K562 (cell line): ENCODE results near the gene WAS. TPM values are rescaled to one million over a fixed set of nuclear protein-coding genes. Genes with fewer than 3 reads are reported as not detected.

Experiments
- ARNT ChIP-seq, 2 experiments: fragments of 450-650 bp; IDR thresholded peaks; 2 replicates each; pipeline ENCODE4 v1.6.1; 2016; ENCODE audit warnings: mild to moderate bottlenecking in 1 of 2
- CHD4 ChIP-seq: fragments of 200-600 bp; sonication (generic); IDR thresholded peaks from 3 replicates; pipeline ENCODE4 v1.6.1; 2012; ENCODE audit warnings: low read depth, mild to moderate bottlenecking, mixed read lengths, low read length, inconsistent platforms; ENCODE audit not compliant: insufficient read depth, insufficient replicate concordance, poor library complexity, severe bottlenecking
- ETV1 ChIP-seq: fragments of 450-650 bp; conservative IDR thresholded peaks from 2 replicates; pipeline ENCODE4 v1.6.1; 2016; ENCODE audit warnings: missing genetic modification characterization, control low read depth, low read depth, missing compliant biosample characterization
- FOS ChIP-seq: IDR thresholded peaks from 3 replicates; pipeline ENCODE4 v1.6.1; 2011; ENCODE audit not compliant: insufficient read length; ENCODE audit errors: extremely low read depth
- LEF1 ChIP-seq: fragments of 450-650 bp; IDR thresholded peaks from 2 replicates; pipeline ENCODE4 v1.6.1; 2016; ENCODE audit warnings: mild to moderate bottlenecking
- MIER1 ChIP-seq: fragments of 450-650 bp; IDR thresholded peaks from 2 replicates; pipeline ENCODE4 v1.6.1; 2016; ENCODE audit warnings: antibody characterized with exemption, mild to moderate bottlenecking, low read depth
- NCOA6 ChIP-seq: fragments of 450-650 bp; IDR thresholded peaks from 2 replicates; pipeline ENCODE4 v1.6.1; 2017; ENCODE audit warnings: mild to moderate bottlenecking
- OTX1 ChIP-seq: fragments of 450-650 bp; formaldehyde crosslinking; IDR thresholded peaks from 2 replicates; pipeline ENCODE4 v1.4.0; 2022; ENCODE audit warnings: mild to moderate bottlenecking
- PTTG1 ChIP-seq: fragments of 450-650 bp; IDR thresholded peaks from 2 replicates; pipeline ENCODE4 v1.6.1; 2016; ENCODE audit warnings: low read depth, mild to moderate bottlenecking, missing genetic modification characterization, missing compliant biosample characterization
- ZNF174 ChIP-seq: fragments of 250-450 bp; sonication (Bioruptor Pico); IDR thresholded peaks from 2 replicates; pipeline ENCODE4 v1.4.0; 2020; ENCODE audit warnings: mild to moderate bottlenecking
- ZNF57 ChIP-seq: fragments of 450-650 bp; formaldehyde crosslinking; IDR thresholded peaks from 2 replicates; pipeline ENCODE4 v1.4.0; 2020; ENCODE audit warnings: mild to moderate bottlenecking, moderate library complexity
- polyA plus RNA-seq, 8 experiments: library from polyadenylated mRNA; depleted of rRNA in 4 of 8; stranded (reverse) in 5 of 8; unstranded in 3 of 8; fragments of >200 nt; fragmentation: Nextera tagmentation in 2 of 8; fragmentation: Illumina TruSeq in 1 of 8; extraction: Ambion mirVana in 2 of 8; extraction: Trizol in 1 of 8; gene quantifications; 2 replicates each; pipeline versions ENCODE4 v1.2.1 to v1.2.3, GENCODE V29; 2011 to 2014; ENCODE audit warnings: inconsistent platforms in 1 of 8, missing spikeins in 1 of 8
- total RNA-seq, 7 experiments: library from RNA; depleted of rRNA in 6 of 7; stranded (reverse); fragments of >200 nt in 6 of 7; fragmentation: Illumina TruSeq in 2 of 7; extraction: Trizol in 2 of 7; gene quantifications; 2 replicates each; pipeline versions ENCODE4 v1.2.1 to v1.2.3, GENCODE V29; 2011 to 2021; ENCODE audit warnings: low replicate concordance in 1 of 7
- TF ChIP-seq, protein P1 (sequence below): fragments of 450-650 bp; IDR thresholded peaks from 2 replicates; pipeline ENCODE4 v1.6.1; 2016; ENCODE audit warnings: missing biosample characterization, missing genetic modification characterization
- TF ChIP-seq, protein P2 (sequence below), 3 experiments: IDR thresholded peaks in 2 of 3; conservative IDR thresholded peaks in 1 of 3; 2 replicates each; pipeline ENCODE4 v1.5.1; 2011 to 2012; ENCODE audit warnings: low read length in 3 of 3, mild to moderate bottlenecking in 3 of 3, control low read depth in 2 of 3, improper control_type of control experiment in 1 of 3, inconsistent platforms in 1 of 3, low read depth in 1 of 3, mixed read lengths in 1 of 3, moderate library complexity in 1 of 3; ENCODE audit not compliant: insufficient read depth in 2 of 3
- TF ChIP-seq, protein P3 (sequence below): sonication (generic); formaldehyde crosslinking; IDR thresholded peaks from 2 replicates; pipeline ENCODE4 v1.8.0; 2022; ENCODE audit warnings: missing genetic modification reagents, mild to moderate bottlenecking, borderline replicate concordance
- TF ChIP-seq, protein P4 (sequence below): fragments of 450-650 bp; formaldehyde crosslinking; IDR thresholded peaks from 2 replicates; pipeline ENCODE4 v1.4.0; 2020; ENCODE audit warnings: mild to moderate bottlenecking, moderate library complexity
- TF ChIP-seq, protein P5 (sequence below): fragments of 450-650 bp; conservative IDR thresholded peaks from 2 replicates; pipeline ENCODE4 v1.6.1; 2016; ENCODE audit warnings: missing genetic modification characterization, low read depth, mild to moderate bottlenecking, missing compliant biosample characterization, moderate library complexity
- TF ChIP-seq, protein P6 (sequence below): sonication (generic); formaldehyde crosslinking; IDR thresholded peaks from 2 replicates; pipeline ENCODE4 v1.8.1; 2022; ENCODE audit warnings: missing genetic modification reagents
- TF ChIP-seq, protein P7 (sequence below): fragments of 450-650 bp; IDR thresholded peaks from 2 replicates; pipeline ENCODE4 v1.6.1; 2016; ENCODE audit warnings: low read depth, mild to moderate bottlenecking, moderate library complexity

The WAS gene
- total and polyA plus RNA-seq, 9 of the 15 experiments (the other 6 are each of a cell fraction or from before 2014, with no cell fraction given) = 0.11 to 16.1 (median 3.8) TPM

DNA sequence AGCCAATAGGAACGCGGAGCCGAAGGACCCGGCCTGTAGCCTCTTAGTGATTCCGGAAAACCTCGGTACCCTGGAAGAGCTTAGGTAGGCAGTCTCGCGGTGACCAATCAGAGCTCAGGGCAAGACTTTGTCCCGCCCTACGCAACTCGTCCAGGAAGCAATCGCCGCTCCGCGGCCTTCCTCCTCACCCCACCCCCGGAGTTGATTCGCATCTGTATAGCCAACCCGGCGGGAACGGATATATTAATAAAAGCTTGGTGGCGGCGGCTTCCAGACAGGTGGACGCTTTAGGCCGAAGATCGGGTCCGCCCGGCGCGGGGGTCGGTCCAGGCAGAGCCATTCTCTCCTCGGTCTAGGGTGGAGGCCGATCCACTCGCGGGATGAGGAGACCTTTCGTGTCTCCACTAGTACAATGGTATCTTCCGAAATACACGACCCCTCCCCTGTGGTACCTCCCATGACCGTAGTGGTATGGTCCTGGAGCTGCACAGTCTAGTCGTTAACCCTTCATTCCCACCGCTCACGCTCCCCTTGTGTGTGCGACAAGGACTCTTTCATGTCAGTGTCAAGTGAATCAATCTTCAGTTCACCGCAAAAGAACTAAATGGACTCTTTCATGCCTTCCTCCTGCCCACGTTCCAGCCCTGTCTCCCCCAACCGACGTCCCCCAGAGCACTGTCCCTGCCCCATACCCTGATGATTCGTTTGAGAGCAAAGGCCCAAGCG, 53.8 kb downstream of the WAS start (continued):
- TF ChIP-seq, protein P1, sequence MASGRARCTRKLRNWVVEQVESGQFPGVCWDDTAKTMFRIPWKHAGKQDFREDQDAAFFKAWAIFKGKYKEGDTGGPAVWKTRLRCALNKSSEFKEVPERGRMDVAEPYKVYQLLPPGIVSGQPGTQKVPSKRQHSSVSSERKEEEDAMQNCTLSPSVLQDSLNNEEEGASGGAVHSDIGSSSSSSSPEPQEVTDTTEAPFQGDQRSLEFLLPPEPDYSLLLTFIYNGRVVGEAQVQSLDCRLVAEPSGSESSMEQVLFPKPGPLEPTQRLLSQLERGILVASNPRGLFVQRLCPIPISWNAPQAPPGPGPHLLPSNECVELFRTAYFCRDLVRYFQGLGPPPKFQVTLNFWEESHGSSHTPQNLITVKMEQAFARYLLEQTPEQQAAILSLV (tag) = no peak
- TF ChIP-seq LEF1 = peak; percentile 47; the same call in 1 of the 2 replicates
- TF ChIP-seq FOS = peak; percentile 94
- TF ChIP-seq CHD4 = no peak
- no peak for TF ChIP-seq ZNF174 (CRISPR knock-in tag)
- TF ChIP-seq, protein P2, sequence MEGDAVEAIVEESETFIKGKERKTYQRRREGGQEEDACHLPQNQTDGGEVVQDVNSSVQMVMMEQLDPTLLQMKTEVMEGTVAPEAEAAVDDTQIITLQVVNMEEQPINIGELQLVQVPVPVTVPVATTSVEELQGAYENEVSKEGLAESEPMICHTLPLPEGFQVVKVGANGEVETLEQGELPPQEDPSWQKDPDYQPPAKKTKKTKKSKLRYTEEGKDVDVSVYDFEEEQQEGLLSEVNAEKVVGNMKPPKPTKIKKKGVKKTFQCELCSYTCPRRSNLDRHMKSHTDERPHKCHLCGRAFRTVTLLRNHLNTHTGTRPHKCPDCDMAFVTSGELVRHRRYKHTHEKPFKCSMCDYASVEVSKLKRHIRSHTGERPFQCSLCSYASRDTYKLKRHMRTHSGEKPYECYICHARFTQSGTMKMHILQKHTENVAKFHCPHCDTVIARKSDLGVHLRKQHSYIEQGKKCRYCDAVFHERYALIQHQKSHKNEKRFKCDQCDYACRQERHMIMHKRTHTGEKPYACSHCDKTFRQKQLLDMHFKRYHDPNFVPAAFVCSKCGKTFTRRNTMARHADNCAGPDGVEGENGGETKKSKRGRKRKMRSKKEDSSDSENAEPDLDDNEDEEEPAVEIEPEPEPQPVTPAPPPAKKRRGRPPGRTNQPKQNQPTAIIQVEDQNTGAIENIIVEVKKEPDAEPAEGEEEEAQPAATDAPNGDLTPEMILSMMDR (IDR thresholded peaks at IDR 0.05 in 2 of 3, conservative IDR thresholded peaks at IDR 0.05 in 1 of 3; ENCODE audit: insufficient read depth in 2 of 3, low read depth in 1 of 3, low read length in 3 of 3) = no peak
- peak in 1 of 2 experiments; percentile 22; a peak in 1 of 4 replicates for TF ChIP-seq ARNT (IDR thresholded peaks at IDR 0.05)
- no peak for TF ChIP-seq NCOA6
- TF ChIP-seq ETV1 (tag) = no peak
- peak; percentile 38; the same call in 1 of the 2 replicates for TF ChIP-seq MIER1
- TF ChIP-seq, protein P3, sequence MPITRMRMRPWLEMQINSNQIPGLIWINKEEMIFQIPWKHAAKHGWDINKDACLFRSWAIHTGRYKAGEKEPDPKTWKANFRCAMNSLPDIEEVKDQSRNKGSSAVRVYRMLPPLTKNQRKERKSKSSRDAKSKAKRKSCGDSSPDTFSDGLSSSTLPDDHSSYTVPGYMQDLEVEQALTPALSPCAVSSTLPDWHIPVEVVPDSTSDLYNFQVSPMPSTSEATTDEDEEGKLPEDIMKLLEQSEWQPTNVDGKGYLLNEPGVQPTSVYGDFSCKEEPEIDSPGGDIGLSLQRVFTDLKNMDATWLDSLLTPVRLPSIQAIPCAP = no peak
- no peak for TF ChIP-seq PTTG1 (tag)
- TF ChIP-seq, protein P4, sequence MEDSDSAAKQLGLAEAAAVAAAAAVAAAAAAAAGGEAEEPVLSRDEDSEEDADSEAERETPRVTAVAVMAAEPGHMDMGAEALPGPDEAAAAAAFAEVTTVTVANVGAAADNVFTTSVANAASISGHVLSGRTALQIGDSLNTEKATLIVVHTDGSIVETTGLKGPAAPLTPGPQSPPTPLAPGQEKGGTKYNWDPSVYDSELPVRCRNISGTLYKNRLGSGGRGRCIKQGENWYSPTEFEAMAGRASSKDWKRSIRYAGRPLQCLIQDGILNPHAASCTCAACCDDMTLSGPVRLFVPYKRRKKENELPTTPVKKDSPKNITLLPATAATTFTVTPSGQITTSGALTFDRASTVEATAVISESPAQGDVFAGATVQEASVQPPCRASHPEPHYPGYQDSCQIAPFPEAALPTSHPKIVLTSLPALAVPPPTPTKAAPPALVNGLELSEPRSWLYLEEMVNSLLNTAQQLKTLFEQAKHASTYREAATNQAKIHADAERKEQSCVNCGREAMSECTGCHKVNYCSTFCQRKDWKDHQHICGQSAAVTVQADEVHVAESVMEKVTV = no peak
- TF ChIP-seq, protein P5, sequence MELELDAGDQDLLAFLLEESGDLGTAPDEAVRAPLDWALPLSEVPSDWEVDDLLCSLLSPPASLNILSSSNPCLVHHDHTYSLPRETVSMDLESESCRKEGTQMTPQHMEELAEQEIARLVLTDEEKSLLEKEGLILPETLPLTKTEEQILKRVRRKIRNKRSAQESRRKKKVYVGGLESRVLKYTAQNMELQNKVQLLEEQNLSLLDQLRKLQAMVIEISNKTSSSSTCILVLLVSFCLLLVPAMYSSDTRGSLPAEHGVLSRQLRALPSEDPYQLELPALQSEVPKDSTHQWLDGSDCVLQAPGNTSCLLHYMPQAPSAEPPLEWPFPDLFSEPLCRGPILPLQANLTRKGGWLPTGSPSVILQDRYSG (tag) = no peak
- TF ChIP-seq OTX1 (CRISPR knock-in tag) = no peak
- TF ChIP-seq, protein P6, sequence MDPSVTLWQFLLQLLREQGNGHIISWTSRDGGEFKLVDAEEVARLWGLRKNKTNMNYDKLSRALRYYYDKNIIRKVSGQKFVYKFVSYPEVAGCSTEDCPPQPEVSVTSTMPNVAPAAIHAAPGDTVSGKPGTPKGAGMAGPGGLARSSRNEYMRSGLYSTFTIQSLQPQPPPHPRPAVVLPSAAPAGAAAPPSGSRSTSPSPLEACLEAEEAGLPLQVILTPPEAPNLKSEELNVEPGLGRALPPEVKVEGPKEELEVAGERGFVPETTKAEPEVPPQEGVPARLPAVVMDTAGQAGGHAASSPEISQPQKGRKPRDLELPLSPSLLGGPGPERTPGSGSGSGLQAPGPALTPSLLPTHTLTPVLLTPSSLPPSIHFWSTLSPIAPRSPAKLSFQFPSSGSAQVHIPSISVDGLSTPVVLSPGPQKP (CRISPR knock-in tag) = no peak
- TF ChIP-seq, protein P7, sequence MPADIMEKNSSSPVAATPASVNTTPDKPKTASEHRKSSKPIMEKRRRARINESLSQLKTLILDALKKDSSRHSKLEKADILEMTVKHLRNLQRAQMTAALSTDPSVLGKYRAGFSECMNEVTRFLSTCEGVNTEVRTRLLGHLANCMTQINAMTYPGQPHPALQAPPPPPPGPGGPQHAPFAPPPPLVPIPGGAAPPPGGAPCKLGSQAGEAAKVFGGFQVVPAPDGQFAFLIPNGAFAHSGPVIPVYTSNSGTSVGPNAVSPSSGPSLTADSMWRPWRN = no peak
- TF ChIP-seq ZNF57 (CRISPR knock-in tag) = no peak
